ENCODE measurements around the gene ATP2B2.

Gene ATP2B2

GRCh38 chr3:10289787-10290355 is 215.5 kb downstream of the ATP2B2 start:
- peak; percentile 41 for DNase-seq

- no peak for DNase-seq
Observed at GRCh38 chr3:10289077-10289476, 216.3 kb downstream of the ATP2B2 start.

DNA sequence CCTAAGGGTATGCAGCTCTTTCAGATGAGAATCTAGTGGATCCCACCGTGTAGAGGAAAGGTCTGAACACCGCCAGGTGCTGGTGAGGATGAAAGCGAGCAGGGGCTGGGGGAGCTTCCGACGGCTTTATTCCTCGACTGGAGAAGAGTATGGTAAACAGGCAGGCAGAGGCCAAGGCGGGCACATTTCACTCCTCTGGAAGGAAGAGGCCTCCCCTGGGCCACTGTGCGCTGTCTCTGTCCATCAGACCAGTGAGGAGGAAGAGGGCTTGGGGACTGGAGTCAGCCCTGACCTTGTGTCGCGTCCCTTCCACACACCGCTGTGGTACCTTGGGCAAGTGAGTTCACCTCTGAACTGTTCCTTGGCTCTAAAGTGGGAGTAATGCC is 216.8 kb downstream of the ATP2B2 start:
- no peak for DNase-seq

- DNase-seq = no peak
Observed at GRCh38 chr3:10287936-10288574, 217.3 kb downstream of the ATP2B2 start.

GRCh38 chr3:10286596-10287295 is 218.6 kb downstream of the ATP2B2 start:
- no peak for DNase-seq

GRCh38 chr3:10286133-10286524 is 219.3 kb downstream of the ATP2B2 start:
- DNase-seq = no peak

GRCh38 chr3:10285272-10286132 is 219.9 kb downstream of the ATP2B2 start:
- DNase-seq = no peak

GRCh38 chr3:10284496-10284895 is 220.9 kb downstream of the ATP2B2 start:
- DNase-seq = no peak

GRCh38 chr3:10283638-10284037 is 221.7 kb downstream of the ATP2B2 start:
- peak; percentile 84 for DNase-seq

GRCh38 chr3:10281951-10282350 is 223.4 kb downstream of the ATP2B2 start:
- no peak for DNase-seq

DNA sequence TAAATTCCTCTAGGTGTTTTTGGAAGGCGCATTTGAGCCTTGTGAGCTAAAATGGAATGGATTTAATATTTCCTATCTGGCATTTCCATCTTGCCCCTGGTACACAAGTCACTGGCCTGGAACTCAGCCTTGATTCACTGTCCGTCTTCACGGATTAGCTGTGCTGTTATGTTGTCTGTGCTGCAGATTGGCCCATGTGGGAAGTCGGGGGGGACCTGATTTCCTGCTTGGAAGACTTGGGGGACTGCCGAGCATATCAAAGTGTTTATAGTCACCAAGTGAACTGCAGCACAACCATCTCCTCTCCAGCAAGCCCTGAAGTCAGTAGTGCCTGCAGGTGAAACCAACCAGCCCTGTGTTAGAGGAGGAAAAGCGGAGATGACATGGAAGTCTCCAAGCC is 224.8 kb downstream of the ATP2B2 start:
- DNase-seq = no peak

DNA sequence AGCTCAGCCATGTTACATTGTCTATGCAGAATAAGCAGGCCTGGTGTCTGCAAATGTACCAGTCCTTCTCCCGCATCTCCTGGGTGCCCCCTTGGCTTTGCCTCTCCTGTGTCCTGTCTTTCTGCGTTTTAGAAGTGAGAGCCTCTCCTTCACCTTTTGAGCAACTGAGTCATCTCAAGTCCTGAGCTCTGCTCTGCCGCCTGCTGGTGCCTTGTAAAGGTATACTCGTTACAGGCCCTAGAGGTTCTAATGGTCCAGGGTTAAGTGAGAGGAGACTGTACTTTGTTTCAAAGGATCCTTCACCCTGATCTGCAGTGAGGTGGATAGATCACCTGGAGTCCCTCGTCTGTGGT is 225.2 kb downstream of the ATP2B2 start:
- no peak for DNase-seq

DNA sequence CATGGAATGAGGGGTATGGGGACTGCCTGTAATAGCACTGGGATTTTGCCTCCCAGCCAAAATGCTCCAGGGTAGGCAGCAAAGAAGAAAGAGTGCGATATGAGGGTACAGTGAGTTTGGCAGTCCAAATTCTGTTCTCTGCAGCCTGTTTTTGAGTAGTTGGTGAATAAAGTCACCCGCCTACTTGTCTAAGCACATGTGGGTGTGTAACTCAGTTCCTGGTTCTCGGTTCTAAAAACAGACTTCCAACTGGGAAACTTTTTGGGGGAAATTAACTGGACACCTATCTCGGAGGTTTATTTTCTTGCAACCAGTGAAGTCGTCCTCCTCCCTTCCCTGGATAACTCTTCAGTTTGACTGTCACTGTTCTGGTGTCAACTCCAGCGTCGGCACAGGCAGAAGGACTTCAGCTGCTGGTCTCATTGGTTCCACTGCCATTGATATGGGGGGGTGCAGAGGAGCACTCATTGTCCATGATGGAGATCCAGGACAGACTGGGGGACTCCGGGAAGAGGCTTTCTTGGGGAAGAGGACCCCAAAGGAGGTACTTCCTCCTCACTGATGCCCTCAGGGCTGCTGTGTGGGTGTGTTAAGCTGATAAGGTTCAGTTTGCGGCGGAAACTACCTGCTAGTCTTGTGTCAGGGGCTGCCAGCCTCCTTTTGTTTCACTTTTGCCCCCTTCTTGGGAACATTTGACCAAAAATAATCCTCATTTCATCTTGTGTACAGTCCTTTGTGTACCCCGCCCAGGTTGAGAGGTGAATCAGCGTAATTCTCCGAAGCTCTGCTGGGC is 225.8 kb downstream of the ATP2B2 start:
- no peak for DNase-seq

DNA sequence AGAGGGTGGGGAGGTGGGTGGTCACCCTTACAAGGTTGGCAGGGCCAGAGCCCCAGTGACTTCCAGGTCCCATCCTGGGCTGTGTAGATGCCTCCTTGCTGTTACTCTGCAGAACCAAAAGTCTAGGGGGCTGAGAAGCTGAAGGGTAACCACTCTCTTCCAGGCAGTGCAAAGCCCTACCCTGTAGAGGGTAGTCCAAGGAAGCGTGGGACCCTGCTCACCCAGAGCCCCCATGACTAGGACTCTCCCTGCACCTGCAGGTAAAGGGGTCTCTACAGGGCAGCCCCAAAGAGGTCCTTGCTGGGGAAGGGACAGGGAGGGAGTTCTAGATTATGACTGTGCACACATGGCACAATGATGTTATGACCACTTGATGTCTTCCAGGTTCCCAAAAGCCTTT is 226.9 kb downstream of the ATP2B2 start:
- DNase-seq = no peak

- no peak for DNase-seq
Observed at GRCh38 chr3:10277115-10277625, 228.2 kb downstream of the ATP2B2 start.

GRCh38 chr3:10274601-10275000 is 230.8 kb downstream of the ATP2B2 start:
- no peak for DNase-seq

Data from NCI-H2171 (cell line).